HG02973 (cell line): ENCODE data around the gene CCDC85C.
A peak's percentile ranks its signal among the peaks of the same experiment; 100 is the strongest.

ENCODE experiments used
- ATAC-seq: cut with Tn5 transposase; IDR thresholded peaks from one replicate; pipeline ENCODE4 v1.9.1; 2021; ENCODE audit warnings: moderate library complexity; ENCODE audit not compliant: unreplicated experiment

Gene CCDC85C

GRCh38 chr14:99630202-99630601, 26.2 kb upstream of the CCDC85C start:
- no peak for ATAC-seq

GRCh38 chr14:99628887-99629618, 25.0 kb upstream of the CCDC85C start:
- ATAC-seq: peak; percentile 68

GRCh38 chr14:99627510-99628381, 23.7 kb upstream of the CCDC85C start:
- ATAC-seq: no peak

- ATAC-seq: no peak
Observed at GRCh38 chr14:99627100-99627499, 23.1 kb upstream of the CCDC85C start.

- ATAC-seq: no peak
Observed at GRCh38 chr14:99626041-99626648, 22.1 kb upstream of the CCDC85C start.

GRCh38 chr14:99625476-99625875, 21.5 kb upstream of the CCDC85C start:
- ATAC-seq: no peak

GRCh38 chr14:99624971-99625370, 21.0 kb upstream of the CCDC85C start:
- no peak for ATAC-seq

GRCh38 chr14:99624024-99624423, 20.0 kb upstream of the CCDC85C start:
- ATAC-seq: no peak

- no peak for ATAC-seq
Observed at GRCh38 chr14:99621948-99622347, 17.9 kb upstream of the CCDC85C start.

GRCh38 chr14:99619835-99620834, 16.1 kb upstream of the CCDC85C start:
- no peak for ATAC-seq

GRCh38 chr14:99616832-99617800, 13.1 kb upstream of the CCDC85C start:
- ATAC-seq: no peak

- ATAC-seq: no peak
Observed at GRCh38 chr14:99615497-99616157, 11.6 kb upstream of the CCDC85C start.

GRCh38 chr14:99612738-99613330, 8.8 kb upstream of the CCDC85C start:
- ATAC-seq: no peak

GRCh38 chr14:99612071-99612737, 8.2 kb upstream of the CCDC85C start:
- no peak for ATAC-seq

- ATAC-seq: no peak
Observed at GRCh38 chr14:99611646-99612045, 7.6 kb upstream of the CCDC85C start.

GRCh38 chr14:99609245-99610170, 5.5 kb upstream of the CCDC85C start:
- ATAC-seq: no peak

GRCh38 chr14:99608591-99608990, 4.6 kb upstream of the CCDC85C start:
- no peak for ATAC-seq
